ENCODE results near the gene SNHG17. TPM values are rescaled to one million over a fixed set of nuclear protein-coding genes. Genes with fewer than 3 reads are reported as not detected.

The SNHG17 gene
- total and polyA plus RNA-seq, 9 of the 15 experiments (the other 6 are each of a cell fraction or from before 2014, with no cell fraction given): 29.8 to 106 (median 57.7) TPM

DNA sequence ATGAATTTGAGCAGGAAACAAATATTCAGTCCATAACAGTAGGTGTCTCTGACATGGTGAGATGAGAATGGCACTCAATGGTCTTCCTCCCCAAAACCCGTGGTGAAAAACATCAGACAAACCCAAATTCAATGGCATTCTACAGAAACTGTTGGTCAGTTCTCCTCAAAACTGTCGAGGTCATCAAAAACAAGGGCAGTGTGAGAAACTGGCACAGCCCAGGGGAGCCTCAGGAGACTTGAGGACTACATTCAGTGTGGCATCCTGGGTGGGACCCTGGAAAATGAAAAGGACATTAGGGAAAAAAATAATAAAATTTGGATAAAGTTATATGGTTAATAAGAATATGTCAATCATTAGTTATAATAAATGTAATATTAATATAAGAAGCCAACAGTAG, 48.3 kb downstream of the SNHG17 start:
- Histone ChIP-seq H3K9me3 (replicated peaks; ENCODE audit: control insufficient read depth, insufficient read depth, low read depth, low read length) (no peaks in the 10 kb centered on the region; the same call in 1 of the 2 replicates), H3K4me1 (replicated peaks in 1 of 2; ENCODE audit: control insufficient read depth in 2 of 2, insufficient read depth in 2 of 2, low read length in 2 of 2) (no peaks in the 10 kb centered on the region; a peak in 1 of 5 replicates), H3K4me3 (no peak overlapping the region), H3K27ac (ENCODE audit: extremely low read depth, low read depth, low read length) (no peak overlapping the region), H3K9ac (ENCODE audit: insufficient read depth in 1 of 2, low read depth in 2 of 2, low read length in 2 of 2) (no peak overlapping the region), H3K79me2 (ENCODE audit: control insufficient read depth, insufficient read depth, low read length) (no peaks in the 10 kb centered on the region), H3K4me2 (ENCODE audit: insufficient read depth, low read length) (no peak overlapping the region), H3K36me3 (ENCODE audit: control insufficient read depth, insufficient read depth, low read length) (no peaks in the 10 kb centered on the region), H3K9me1 (ENCODE audit: control insufficient read depth, insufficient read depth, low read length) (no peaks in the 10 kb centered on the region), H4K20me1 (replicated peaks; ENCODE audit: control insufficient read depth, insufficient read depth, low read length) (no peaks in the 10 kb centered on the region), H2AFZ (ENCODE audit: low read depth, low read length) (no peak overlapping the region), H3K27me3 (ENCODE audit: control insufficient read depth in 2 of 2, insufficient read depth in 2 of 2, low read length in 2 of 2) (peaks cover 0 to 9% of the 10 kb centered on the region in 2 experiments; a peak in 2 of 5 replicates)
- ATAC-seq (no peak), DNase-seq (ENCODE audit: extremely low read depth in 1 of 4, low spot score in 3 of 4) (no peak), FAIRE-seq (no peak)
- intact Hi-C loops (cut with micrococcal nuclease) (no loop called here), in situ Hi-C loops (cut with MboI) (no loop called here)
- no TSS peak for BruUV-seq (replicated peaks)
- POLR2A ChIA-PET: no interaction called here
- WGBS (ENCODE audit: insufficient coverage, low coverage, missing lambda C conversion rate): 0% methylated on average over 2 of the region's 2 CpGs
- TF ChIP-seq ZNF311 (CRISPR knock-in tag; IDR thresholded peaks at IDR 0.05) (no peak), MAFF (IDR thresholded peaks at IDR 0.05; ENCODE audit: low read length) (peak; percentile 82), C11orf30 (IDR thresholded peaks at IDR 0.05; ENCODE audit: low read depth) (peak; percentile 61), ZNF316 (IDR thresholded peaks at IDR 0.05) (peak; percentile 78), SAFB2 (IDR thresholded peaks at IDR 0.05; ENCODE audit: borderline replicate concordance, low read depth, low read length, severe bottlenecking) (no peak), MAFK (IDR thresholded peaks at IDR 0.05; ENCODE audit: low read length) (peak; percentile 67), MAFG (tag; conservative IDR thresholded peaks at IDR 0.05) (peak; percentile 58), FOS (IDR thresholded peaks at IDR 0.05; ENCODE audit: extremely low read depth, insufficient read length) (no peak)
- TF ChIP-seq, protein P1, sequence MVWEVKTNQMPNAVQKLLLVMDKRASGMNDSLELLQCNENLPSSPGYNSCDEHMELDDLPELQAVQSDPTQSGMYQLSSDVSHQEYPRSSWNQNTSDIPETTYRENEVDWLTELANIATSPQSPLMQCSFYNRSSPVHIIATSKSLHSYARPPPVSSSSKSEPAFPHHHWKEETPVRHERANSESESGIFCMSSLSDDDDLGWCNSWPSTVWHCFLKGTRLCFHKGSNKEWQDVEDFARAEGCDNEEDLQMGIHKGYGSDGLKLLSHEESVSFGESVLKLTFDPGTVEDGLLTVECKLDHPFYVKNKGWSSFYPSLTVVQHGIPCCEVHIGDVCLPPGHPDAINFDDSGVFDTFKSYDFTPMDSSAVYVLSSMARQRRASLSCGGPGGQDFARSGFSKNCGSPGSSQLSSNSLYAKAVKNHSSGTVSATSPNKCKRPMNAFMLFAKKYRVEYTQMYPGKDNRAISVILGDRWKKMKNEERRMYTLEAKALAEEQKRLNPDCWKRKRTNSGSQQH (CRISPR knock-in tag; IDR thresholded peaks at IDR 0.05): no peak
- CTCF ChIA-PET (ENCODE audit: low intra/inter-chr PET ratio): no interaction called here

All from K562 (cell line).